ENCODE results near the gene MARCHF10.

MARCHF10 gene

DNA sequence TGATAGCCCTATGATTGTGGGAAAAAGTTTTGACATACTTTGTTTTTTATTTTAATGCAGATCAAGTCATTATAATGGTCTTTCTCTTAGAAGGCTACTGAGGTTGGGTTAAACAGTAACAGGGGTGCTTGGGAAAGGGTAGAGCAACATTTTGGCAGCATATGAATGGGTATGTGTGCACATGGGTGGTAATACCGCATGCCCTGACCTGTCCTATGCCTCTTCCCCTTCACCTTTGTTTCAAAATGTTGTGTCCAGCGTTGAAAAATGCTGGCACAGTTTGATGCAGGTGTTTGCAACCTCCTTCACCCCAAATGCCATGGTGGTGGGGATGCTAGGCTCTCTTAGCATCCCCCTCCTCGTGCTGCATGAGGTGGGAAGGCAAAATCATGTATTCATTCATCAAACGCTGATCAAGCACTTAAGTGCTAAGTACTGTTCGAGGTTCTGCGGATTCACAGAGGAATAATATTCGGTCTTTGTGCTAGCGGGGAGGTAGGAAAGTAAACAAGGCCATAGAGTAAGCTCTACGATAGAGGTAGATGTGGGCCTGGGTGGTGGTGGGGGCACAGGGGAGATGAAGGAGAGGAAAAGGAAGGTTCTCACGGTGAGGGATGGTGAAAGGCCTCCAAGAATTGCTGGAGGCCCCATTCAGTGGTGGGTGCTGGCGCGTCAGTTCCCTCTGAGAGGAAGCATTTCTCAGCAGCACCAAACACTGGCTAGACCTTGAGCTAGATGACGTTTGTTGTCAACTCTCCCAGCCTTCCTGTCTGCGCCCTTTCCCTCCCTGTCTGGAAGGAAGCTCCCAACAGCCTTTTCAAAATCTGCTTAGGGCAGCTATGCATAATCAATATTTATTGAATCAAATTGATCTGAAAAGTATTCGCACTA is 13.3 kb upstream of the MARCHF10 start:
- DNase-seq, result no peak

DNA sequence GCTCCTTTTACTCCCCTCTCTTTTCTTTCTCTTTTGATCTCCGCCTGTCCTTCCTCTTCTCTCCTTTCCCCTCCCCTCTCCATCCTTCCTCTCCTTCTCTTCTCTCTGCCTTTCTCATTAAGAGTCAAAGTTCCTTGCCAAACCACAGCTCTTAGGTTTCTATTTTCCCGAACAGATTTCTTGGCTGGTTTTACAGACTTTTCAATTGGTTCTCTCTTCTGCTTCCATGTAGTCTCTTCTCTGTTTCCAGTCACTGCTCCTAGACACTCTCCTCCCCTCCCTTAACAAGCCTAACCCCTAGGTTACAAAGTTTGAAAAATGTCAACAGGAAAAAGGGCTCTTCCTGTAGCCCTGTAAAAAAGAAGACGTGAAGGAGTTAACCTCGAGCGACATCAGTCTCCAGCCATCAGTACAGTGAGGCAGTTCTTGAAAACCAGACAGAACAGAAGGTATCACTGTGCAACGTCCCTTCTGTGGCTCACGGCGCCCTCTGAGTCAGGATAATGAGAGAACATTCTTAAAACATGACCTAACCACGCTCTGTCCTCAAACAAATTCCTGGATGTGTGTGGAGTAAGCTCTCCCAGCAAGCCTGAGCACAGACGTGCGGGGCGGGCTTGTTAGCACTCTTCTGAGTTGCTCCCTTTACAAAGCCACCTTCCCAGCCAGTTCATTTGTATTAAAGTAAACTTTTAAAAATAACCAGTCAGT is 11.6 kb upstream of the MARCHF10 start:
- DNase-seq, result no peak

DNA sequence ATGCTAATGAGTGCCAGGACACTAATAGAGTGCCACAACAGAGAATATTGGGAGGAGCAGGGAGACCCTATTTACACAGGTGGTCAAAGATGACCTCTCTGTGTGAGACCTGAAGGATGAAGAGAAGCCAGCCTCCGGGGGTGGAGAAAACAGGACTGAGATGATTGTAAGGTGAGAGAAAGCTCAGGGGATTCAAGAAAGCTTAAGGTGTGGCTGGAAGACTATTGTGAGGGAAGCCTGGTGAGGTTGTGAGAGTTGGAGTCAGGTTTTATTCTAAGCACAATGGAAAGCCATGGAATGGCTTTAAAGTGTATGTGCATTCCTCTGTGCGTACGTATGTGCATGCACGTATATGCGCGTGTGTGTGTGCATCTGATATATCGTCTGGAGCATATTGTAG is 10.4 kb upstream of the MARCHF10 start:
- no peak for DNase-seq

DNA sequence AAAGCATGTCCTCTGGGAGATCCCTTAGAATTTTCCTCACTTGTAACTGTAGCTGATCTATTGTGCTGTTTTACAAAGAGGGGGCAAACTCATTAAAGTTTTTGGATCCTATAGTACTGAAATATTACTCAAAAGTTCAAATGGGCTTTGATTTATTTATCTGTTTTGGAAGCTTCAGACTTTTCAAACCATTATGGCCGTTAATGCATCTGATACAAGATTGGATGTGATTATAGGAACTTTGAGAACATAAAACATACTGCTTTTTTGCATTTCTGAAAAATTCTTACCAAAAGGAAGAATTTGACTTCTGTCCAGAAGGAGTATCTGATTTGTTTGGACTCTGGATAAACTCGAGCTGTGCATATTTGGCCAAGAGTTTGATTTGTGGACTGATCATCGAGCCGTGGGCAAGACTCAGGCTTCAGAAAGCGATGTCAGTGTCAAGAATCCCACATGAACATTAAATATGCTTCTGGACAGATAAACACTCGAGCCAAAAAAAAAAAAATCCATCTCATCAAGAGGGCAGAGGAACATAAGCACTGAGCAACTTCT is 8.2 kb upstream of the MARCHF10 start:
- DNase-seq, result no peak

DNA sequence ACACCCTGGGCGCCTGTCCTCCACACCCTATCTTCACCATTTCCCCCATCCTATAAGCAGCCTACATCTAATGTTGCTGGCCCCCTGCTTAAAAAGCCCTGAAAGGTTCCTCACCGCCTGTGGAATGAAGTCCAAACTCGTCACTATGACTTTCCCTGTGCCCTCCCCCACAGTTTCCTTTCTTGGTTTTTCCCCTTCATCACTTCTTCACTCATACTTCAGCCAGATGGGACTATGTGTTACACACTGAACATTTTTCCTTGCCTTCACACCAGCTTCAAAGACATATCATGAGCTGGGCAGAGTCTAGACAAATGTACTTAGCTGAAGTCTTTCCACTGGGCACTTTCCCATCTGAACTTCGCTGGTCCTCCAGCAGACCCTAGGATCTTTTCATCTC is 1.5 kb upstream of the MARCHF10 start:
- no peak for DNase-seq

DNA sequence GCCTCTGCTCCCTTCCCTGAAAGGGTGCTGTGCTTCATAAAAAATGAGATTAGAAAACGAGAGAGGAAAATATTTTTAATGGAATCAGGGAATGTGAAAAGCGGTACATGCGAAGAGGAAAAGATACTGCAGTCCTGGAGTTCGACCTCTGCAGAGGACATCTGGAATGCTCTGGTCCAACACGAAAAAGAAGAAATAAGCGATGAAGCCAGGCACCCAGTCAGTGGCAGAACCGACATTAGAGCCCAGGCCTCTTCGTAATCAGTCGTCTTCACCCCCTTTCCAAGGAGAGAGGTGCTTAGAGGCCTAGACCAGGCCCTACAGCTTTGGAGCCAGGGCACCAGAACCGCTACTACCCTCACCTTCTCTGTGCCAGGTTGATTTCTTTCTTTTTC is 459 bp upstream of the MARCHF10 start:
- DNase-seq, result no peak

DNA sequence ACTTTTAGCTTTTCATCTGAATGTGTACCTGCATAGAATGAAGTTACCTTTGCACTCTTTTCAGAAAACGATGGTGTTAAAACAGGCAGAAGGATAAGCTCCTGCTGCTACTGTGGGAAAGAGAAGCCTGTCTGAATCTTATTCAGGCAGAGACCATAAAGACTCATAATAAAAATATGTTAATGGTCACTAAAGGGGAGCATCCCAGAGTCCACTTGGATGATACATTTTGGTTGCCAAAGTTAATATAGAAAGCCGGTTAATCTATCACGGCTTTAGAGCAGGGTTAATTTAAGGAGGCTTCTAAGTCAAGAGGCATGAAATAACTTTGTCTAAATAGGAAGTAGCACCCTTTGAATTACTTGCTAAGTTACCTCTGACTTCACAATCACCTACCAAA is 2.9 kb downstream of the MARCHF10 start:
- no peak for DNase-seq

DNA sequence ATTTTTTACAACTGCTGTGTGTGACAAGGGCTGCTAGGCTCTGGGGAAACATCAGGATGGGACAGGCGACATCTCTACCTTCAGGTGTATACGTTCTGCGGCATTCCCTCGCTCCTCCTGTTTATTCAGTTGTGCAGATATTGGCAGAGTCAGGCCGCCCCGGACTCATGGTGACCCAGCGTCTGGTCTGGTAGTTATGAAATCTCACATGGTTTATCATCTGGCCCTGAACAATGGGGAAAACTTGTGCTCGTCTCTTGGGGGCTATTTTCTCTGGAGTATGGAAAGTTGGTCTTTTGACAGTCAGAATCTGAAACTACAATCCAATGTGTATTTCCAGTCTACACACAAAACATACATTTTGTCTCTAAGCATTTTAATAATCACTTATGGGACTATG is 3.3 kb downstream of the MARCHF10 start:
- no peak for DNase-seq

DNA sequence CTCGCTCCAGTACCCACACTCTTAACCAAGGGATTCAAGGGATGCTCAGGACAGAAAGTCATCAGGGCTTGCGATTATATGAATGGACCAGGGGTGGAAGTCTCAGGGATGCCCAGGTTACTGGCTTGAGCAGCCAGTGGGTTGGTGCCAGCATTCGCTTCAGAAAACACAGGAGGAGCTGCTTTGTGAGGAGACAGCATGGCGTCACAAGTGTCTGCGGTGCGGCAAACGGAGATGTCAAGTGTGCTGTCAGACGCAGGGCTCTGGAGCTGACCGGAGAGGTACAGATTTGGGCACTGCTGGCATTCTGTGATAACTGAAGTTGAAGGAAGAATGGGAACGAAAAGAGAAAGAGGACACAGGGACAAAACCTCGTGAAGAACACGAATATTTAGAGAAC is 4.1 kb downstream of the MARCHF10 start:
- no peak for DNase-seq

DNA sequence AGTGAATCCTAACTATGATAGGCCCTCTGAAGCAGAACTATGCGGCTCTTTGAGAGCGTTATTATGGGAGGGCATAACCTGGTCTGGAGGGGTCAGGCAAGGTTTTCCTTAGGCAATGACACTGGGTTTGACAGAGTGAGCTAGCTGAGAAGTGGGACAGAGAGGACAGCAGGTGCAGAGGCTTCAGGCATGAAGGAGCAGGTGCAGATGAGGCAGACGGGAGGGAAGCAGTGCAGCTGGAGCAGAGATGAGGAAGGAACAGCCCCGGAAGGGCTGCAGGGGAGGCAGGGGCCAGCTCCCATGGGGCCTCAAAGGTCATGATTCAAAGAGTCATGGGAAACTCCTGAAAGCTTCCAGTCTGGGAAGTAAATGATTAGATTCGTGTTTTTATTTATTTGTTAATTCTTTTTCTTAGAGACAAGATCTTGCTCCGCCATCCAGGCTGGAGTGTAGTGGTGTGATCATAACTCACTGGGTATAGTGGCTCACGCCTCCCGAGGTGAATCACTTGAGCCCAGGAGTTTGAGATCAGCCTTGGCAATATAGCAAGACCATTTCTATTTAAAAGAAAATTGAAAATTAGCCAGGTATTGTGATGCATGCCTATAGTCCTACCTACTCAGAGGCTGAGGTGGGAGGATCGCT is 5.4 kb downstream of the MARCHF10 start:
- DNase-seq, result no peak

DNA sequence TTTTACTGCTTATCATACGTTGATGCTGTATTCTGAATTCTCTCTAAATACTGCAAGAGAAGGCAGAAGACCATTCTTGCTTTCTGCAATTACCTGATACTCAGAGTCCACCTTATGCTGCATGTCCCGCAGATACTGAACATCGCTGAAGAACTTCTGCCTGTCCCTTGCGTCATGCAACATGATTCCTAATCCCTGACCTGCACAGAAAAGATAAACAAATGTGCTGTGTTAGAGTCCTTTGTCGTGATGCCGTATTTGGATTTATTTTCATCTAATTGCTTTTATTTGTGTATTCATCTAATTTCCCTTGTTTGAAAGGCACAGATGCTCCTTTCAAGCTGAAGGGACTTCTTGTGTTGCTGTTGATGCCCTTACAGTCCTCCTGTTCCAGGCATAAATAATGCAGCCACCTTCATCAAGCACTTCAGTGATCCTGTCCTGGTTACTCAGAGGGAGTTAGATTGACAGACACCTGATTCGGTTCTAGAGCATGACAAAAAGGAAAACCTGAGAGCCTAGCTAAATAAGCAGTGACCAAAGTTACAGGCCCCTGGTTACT is 6.5 kb downstream of the MARCHF10 start:
- no peak for DNase-seq

DNA sequence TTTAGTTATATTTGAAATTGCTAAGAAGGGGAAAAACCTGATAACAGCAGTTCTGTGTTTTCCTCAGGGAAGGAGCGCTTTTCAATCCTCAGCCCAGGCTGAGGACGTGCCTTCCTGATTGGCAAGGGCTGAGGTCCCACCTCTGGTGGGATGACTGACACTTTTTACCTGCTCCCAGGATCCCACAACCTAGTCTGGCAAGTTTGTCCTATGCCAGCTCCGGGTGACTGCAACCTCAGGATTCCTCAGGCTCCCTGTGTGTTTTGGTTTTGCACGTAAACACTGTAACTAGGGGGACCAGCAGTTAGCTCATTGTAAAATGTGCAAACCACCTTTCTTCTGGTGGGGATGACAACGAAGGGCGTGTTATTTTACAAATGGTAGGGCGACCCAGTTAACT is 7.5 kb downstream of the MARCHF10 start:
- DNase-seq, result no peak

DNA sequence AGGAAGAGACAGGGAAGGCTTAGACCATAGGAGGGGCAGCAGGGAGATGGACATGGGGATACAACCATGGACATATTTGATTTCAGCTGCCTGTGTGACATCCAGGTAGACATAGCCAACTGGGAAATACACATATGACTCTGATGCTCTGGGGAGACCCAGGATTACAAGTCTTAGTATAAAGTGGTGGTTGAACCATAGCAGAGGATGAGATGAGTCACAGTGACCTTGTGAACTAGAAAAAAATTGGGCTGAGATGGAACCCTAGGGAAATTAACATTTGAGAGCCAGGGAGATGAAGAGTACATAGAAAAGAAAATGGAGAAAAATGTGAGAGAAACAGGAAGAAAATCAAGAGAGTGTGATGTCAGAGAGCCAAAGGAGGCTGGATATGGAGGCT is 10.2 kb downstream of the MARCHF10 start:
- DNase-seq, result no peak

DNA sequence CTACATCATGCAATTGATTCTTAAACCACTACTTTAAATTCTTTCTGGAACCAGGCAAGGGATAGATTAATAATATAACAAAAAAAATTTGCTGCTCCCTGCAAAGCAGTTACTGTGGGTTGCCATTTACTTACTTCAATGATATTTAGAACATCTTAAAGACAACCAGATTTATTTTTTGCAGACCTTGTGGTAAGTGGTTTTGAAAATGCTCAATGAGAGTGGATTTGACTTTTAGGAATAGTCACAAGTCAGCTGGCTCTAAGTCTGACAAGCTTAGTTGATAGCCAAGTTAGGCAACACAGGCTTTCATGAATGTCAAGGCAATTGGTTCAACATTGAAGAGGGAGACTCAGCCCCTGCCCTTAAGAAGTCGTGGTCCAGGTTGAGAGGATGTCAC is 11.8 kb downstream of the MARCHF10 start:
- no peak for DNase-seq

DNA sequence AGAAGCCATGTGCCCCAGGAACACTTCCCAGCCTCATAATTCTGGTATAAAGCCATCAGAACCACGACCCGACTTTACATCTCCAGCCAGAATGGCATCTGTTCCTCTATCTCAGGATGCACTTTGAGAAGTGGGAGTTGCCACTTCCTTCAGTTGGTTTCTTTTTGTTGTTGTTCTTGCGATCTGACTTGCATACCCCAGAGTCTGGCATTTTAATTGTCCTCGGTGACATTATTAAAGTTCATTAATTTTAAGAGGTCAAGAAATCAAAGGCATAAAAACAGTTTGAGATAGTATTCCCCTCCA is 13.5 kb downstream of the MARCHF10 start:
- DNase-seq, result no peak

DNA sequence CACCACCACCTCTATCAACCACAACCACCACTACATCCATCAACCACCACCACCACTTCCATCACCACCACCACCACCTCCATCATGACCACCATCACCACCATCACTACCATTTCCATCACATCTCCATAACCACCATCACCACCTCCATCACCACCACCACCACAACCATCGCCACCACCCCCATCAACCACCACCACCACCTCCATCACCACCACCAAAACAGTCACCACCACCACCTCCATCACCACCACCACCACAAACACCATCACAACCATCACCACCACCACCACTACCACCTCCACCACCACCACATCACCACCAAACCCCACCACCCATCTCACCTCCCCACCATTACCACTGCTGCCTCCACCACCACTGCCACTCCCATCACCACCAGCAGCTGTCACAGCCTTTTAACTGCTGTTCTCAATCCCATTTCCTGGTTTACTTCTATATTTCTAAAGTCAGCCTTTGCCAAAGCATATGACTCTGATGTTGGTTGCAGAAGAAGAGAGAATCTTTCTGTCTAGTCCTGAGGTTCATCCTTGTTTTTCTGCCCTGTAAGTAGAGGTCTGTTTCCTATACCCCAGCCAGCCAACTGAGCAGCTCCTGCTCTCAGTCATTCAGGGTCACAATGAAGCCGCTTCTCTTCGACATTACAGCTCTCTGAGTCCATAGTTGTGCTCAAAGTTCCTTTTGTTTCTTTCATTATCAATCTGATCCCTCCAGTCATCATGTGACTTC is 14.0 kb downstream of the MARCHF10 start:
- no peak for DNase-seq

DNA sequence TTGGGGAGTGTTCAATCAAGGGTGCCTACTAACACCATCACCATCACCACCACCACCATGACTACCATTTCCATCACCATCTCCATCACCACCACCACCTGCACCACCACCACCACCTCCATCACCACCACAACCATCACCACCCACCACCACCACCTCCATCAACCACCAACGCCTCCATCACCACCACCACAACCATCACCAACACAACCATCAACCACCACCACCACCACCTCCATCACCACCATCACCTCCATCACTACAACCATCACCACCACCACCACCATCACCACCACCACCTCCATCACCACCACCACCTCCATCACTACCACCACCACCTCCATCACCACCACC is 15.7 kb downstream of the MARCHF10 start:
- no peak for DNase-seq

DNA sequence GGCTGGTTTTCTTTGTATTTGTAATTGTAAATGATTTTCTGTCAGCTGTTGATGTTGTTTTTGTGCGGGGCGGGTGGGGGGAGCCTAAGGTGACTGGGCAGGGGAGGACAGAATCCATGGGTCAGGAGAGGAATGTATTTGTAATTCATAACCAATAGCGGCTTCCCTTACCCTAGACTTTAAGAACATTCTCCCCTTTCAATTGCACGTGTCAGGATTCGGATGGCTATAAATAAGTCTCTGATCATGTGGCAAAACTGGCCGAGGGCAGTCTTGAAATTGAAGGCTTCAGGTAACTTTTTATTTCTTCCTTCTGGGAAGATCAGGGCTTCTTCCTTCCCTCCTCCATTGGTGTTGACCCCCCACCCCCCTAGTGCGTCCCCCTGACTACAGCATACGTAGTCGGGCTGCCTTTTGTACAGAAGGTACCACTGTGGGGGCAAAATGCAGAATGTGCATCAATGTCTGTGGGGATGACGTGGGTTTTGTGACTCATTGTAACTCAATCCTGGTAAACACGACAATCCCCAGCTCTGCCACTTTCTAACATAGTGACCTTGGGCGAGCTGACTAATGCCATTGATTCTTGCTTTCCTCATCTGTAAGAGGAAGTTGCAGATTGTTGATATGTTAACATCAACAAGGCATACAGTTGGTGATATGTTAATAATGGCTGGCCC is 16.2 kb downstream of the MARCHF10 start:
- DNase-seq, result no peak

DNA sequence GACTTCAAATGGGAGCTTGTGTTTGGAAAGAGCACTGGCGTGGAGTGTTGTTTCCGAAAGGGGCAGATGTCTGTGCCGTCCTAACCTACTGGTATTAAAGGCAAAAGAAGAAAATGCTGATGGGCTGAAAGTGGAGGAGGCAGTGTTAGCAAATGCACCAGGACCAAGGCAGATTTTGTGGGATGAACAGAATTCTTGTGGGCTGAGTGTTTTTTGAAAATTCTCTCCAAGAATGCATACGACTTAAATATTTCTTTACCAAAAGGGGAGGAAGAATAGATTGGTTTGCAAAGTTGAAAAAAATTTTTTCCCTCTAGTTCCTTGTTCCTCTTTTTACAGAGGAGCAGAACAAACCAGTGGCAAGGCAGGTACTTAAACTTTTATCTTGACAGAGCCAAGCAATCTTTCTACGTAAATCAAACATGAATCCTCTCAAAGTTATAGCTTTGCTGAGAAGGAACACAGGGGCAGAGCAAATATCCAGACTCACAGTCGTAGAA is 16.8 kb downstream of the MARCHF10 start:
- no peak for DNase-seq

DNA sequence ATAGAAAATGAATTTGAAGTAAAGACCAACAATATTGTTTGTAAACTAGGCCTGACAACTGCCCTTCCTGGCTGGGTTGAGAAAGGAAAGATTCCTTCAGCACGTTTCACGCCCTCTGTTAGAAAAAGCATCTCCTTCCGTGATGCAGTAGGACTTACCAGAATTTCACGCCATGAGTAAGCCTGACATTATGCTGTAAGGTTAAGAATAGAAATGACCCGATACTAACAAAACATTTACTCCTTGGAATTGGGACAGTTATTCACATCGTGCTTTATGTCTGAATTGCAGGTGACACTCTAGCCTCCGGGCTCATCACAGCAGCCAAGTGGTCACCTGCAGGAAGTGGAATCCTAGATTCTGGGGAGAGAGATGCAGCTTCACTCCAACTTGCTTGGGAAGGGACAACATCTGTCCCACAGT is 17.5 kb downstream of the MARCHF10 start:
- DNase-seq, result no peak

DNA sequence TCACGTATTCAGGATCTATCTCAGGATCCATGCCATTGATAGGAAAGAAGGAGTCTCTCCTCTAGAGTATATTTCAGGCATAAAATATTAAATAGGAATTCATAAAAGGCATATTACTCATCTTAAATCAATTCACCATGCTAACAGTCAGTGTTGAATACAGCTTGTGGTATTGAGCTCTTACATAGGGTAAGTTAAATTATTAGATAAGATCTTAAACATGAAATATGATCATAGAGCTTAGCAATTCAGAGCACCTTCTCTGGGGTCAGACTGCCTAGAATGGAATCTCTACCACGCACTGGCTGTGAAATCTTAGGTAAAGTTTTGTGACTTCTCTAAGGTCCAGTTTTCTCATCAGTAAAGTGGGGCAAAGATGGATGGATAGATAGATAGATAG is 20.7 kb downstream of the MARCHF10 start:
- DNase-seq, result no peak

DNA sequence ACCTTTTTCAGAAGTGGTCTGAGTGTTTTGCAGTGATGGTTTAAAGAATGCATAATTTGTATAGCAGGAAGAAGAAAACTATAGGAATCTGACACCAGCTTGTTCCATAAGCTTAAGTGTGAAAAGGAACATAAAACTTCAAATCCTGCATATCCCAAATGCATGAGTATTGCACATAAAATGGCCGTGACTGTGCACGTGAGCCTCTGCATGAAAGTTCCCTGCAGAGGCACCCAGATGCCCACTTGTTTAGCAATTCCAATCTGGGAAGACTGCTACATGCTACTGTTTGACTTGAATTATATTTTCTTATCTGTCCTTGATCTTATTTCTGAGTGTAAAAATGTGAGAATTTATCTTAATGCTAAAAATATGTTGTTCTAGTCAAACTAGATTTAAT is 21.5 kb downstream of the MARCHF10 start:
- DNase-seq, result no peak
